WTC11 (cell line): ENCODE data around the gene COG4. TPM values are rescaled to one million over a fixed set of nuclear protein-coding genes. Genes with fewer than 3 reads are reported as not detected.

ENCODE experiments used
- ATAC-seq: fragments of 200-7000 bp; cut with Tn5 transposase; 2 replicates; pipeline ENCODE4 v1.10.0; 2021; ENCODE audit warnings: mild to moderate bottlenecking, moderate library complexity
- CTCF ChIA-PET: fragments of 300-600 bp; sonication (Branson Sonifier 250); formaldehyde crosslinking; loops from one replicate; lab custom pipeline; 2021; ENCODE audit warnings: antibody characterized with exemption; lab: Charles Lee
- POLR2A ChIA-PET: fragments of 350-600 bp; sonication (Branson Sonifier 250); formaldehyde crosslinking; loops from one replicate; lab custom pipeline; 2021; ENCODE audit warnings: antibody characterized with exemption; lab: Charles Lee
- DNase-seq: peaks from one replicate; pipeline ENCODE4 v3.0.0; 2021; ENCODE audit warnings: low spot score
- H3K27ac Mint-ChIP-seq: 2 replicates; pipeline ENCODE4 v1.8.0; 2021; ENCODE audit warnings: mixed read lengths
- H3K27me3 Mint-ChIP-seq: 2 replicates; pipeline ENCODE4 v1.8.0; 2021; ENCODE audit warnings: low read depth, mild to moderate bottlenecking, moderate library complexity, mixed read lengths
- H3K36me3 Mint-ChIP-seq: 2 replicates; pipeline ENCODE4 v1.8.0; 2021; ENCODE audit warnings: mixed read lengths
- H3K4me1 Mint-ChIP-seq: 2 replicates; pipeline ENCODE4 v1.8.0; 2022; ENCODE audit warnings: mixed read lengths
- H3K4me3 Mint-ChIP-seq: 2 replicates; pipeline ENCODE4 v1.8.0; 2021; ENCODE audit warnings: mild to moderate bottlenecking, moderate library complexity, mixed read lengths
- H3K9me3 Mint-ChIP-seq: 2 replicates; pipeline ENCODE4 v1.8.0; 2021; ENCODE audit warnings: mixed read lengths
- CBFB ChIP-seq: sonication (generic); formaldehyde crosslinking; IDR thresholded peaks from 2 replicates; pipeline ENCODE4 v1.8.1; 2022; ENCODE audit warnings: mild to moderate bottlenecking, low read depth, missing genetic modification reagents
- CREM ChIP-seq: sonication (generic); formaldehyde crosslinking; IDR thresholded peaks from 2 replicates; pipeline ENCODE4 v1.8.1; 2022; ENCODE audit warnings: mild to moderate bottlenecking, missing genetic modification reagents, moderate library complexity
- FOXJ3 ChIP-seq: sonication (generic); formaldehyde crosslinking; IDR thresholded peaks from 2 replicates; pipeline ENCODE4 v1.9.0; 2021; ENCODE audit warnings: missing genetic modification reagents, mild to moderate bottlenecking, borderline replicate concordance
- FOXP1 ChIP-seq: sonication (generic); formaldehyde crosslinking; IDR thresholded peaks from 2 replicates; pipeline ENCODE4 v1.8.0; 2022; ENCODE audit warnings: missing genetic modification reagents, mild to moderate bottlenecking, moderate library complexity, borderline replicate concordance
- GABPB1 ChIP-seq: sonication (generic); formaldehyde crosslinking; IDR thresholded peaks from 2 replicates; pipeline ENCODE4 v1.8.1; 2023; ENCODE audit warnings: mild to moderate bottlenecking, missing genetic modification reagents
- JAZF1 ChIP-seq: fragments of 250-450 bp; sonication (Bioruptor Pico); IDR thresholded peaks from 2 replicates; pipeline ENCODE4 v1.9.0; 2021; ENCODE audit warnings: moderate library complexity, mild to moderate bottlenecking, inconsistent platforms
- NFATC4 ChIP-seq: fragments of 250-450 bp; sonication (Bioruptor Pico); IDR thresholded peaks from 2 replicates; pipeline ENCODE4 v1.9.0; 2021; ENCODE audit warnings: mild to moderate bottlenecking
- NFE2L1 ChIP-seq: sonication (generic); formaldehyde crosslinking; IDR thresholded peaks from 2 replicates; pipeline ENCODE4 v1.8.1; 2023; ENCODE audit warnings: missing genetic modification reagents
- NR3C1 ChIP-seq: sonication (generic); formaldehyde crosslinking; conservative IDR thresholded peaks from 2 replicates; pipeline ENCODE4 v1.8.1; 2023; ENCODE audit warnings: low read depth, mild to moderate bottlenecking, missing genetic modification reagents
- RELA ChIP-seq: sonication (generic); formaldehyde crosslinking; IDR thresholded peaks from 2 replicates; pipeline ENCODE4 v1.8.1; 2022; ENCODE audit warnings: missing genetic modification reagents, mild to moderate bottlenecking, borderline replicate concordance
- TP53 ChIP-seq: sonication (generic); formaldehyde crosslinking; IDR thresholded peaks from 2 replicates; pipeline ENCODE4 v1.8.1; 2023; ENCODE audit warnings: mild to moderate bottlenecking, missing genetic modification reagents
- ZNF121 ChIP-seq: sonication (generic); formaldehyde crosslinking; IDR thresholded peaks from 2 replicates; pipeline ENCODE4 v1.8.0; 2023; ENCODE audit warnings: missing genetic modification reagents
- ZNF138 ChIP-seq: sonication (generic); formaldehyde crosslinking; conservative IDR thresholded peaks from 2 replicates; pipeline ENCODE4 v1.8.1; 2022; ENCODE audit warnings: mild to moderate bottlenecking, moderate library complexity, missing genetic modification reagents
- total RNA-seq: library from RNA; stranded (reverse); gene quantifications from 3 replicates; pipeline ENCODE4 v1.2.3, GENCODE V29; 2021
- TF ChIP-seq, protein P1 (sequence below): fragments of 250-450 bp; sonication (Bioruptor Pico); IDR thresholded peaks from 2 replicates; pipeline ENCODE4 v1.9.0; 2021; ENCODE audit warnings: mild to moderate bottlenecking
- TF ChIP-seq, protein P2 (sequence below): sonication (generic); formaldehyde crosslinking; IDR thresholded peaks from 2 replicates; pipeline ENCODE4 v1.8.1; 2023; ENCODE audit warnings: mild to moderate bottlenecking, missing genetic modification reagents
- TF ChIP-seq, protein P3 (sequence below): sonication (generic); formaldehyde crosslinking; conservative IDR thresholded peaks from 2 replicates; pipeline ENCODE4 v1.8.1; 2022; ENCODE audit warnings: mild to moderate bottlenecking, missing genetic modification reagents
- TF ChIP-seq, protein P4 (sequence below): sonication (generic); formaldehyde crosslinking; IDR thresholded peaks from 2 replicates; pipeline ENCODE4 v1.8.0; 2022; ENCODE audit warnings: mild to moderate bottlenecking, missing genetic modification reagents
- TF ChIP-seq, protein P5 (sequence below): fragments of 250-450 bp; sonication (Bioruptor Pico); IDR thresholded peaks from 2 replicates; pipeline ENCODE4 v1.9.0; 2021; ENCODE audit warnings: mild to moderate bottlenecking

The COG4 gene
- total RNA-seq, 1 experiment from 2014 or later = 56.6 TPM

DNA sequence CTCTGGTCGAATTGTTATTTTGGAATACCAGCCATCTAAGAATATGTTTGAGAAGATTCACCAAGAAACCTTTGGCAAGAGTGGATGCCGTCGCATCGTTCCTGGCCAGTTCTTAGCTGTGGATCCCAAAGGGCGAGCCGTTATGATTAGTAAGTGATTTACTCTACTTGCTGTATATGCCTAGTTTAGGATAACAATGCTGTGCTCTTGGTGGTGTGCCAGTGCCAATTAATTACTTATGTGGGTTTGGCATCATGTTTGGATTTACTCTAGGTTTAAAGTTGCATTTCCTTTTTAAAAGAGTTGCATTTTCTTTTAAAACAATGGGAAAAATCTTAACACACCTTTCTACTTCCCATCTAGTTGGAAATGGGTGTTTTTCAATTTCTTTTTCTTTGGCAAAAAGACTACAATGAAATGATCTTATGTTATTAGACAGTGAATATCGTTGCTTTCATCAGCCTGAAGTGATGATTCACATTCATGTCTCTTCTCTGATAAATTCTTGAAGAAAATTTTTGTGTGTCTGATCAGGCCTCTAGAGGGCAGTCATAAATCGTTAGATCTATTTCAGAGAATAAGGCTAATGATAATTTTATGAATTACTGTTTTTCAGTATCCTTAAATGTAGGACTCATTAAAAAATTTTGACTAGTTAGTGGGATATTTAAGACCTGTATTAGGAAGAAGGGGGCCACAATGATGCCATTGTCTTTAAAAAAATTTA is 5.9 kb upstream of the COG4 start:
- Mint-ChIP-seq H3K27me3 (no peaks in the 10 kb centered on the region), H3K9me3 (no peaks in the 10 kb centered on the region), H3K4me3 (no peak overlapping the region), H3K4me1 (peaks cover 31% of the 10 kb centered on the region), H3K36me3 (peaks cover 82% of the 10 kb centered on the region), H3K27ac (peak overlapping the region; percentile 63)
- DNase-seq (no peak), ATAC-seq (no peak)
- ChIA-PET POLR2A (no interaction called here), CTCF (interaction anchor here (0.6 to 0.7 kb wide), 2 partner anchors 50 to 703 kb away, joined by 3 to 4 read pairs; no protein-coding TSS in a partner anchor)
- TF ChIP-seq JAZF1 (CRISPR knock-in tag) (no peak), ZNF121 (CRISPR knock-in tag) (no peak)
- TF ChIP-seq, protein P1, sequence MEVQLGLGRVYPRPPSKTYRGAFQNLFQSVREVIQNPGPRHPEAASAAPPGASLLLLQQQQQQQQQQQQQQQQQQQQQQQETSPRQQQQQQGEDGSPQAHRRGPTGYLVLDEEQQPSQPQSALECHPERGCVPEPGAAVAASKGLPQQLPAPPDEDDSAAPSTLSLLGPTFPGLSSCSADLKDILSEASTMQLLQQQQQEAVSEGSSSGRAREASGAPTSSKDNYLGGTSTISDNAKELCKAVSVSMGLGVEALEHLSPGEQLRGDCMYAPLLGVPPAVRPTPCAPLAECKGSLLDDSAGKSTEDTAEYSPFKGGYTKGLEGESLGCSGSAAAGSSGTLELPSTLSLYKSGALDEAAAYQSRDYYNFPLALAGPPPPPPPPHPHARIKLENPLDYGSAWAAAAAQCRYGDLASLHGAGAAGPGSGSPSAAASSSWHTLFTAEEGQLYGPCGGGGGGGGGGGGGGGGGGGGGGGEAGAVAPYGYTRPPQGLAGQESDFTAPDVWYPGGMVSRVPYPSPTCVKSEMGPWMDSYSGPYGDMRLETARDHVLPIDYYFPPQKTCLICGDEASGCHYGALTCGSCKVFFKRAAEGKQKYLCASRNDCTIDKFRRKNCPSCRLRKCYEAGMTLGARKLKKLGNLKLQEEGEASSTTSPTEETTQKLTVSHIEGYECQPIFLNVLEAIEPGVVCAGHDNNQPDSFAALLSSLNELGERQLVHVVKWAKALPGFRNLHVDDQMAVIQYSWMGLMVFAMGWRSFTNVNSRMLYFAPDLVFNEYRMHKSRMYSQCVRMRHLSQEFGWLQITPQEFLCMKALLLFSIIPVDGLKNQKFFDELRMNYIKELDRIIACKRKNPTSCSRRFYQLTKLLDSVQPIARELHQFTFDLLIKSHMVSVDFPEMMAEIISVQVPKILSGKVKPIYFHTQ = no peak
- TF ChIP-seq, protein P2, sequence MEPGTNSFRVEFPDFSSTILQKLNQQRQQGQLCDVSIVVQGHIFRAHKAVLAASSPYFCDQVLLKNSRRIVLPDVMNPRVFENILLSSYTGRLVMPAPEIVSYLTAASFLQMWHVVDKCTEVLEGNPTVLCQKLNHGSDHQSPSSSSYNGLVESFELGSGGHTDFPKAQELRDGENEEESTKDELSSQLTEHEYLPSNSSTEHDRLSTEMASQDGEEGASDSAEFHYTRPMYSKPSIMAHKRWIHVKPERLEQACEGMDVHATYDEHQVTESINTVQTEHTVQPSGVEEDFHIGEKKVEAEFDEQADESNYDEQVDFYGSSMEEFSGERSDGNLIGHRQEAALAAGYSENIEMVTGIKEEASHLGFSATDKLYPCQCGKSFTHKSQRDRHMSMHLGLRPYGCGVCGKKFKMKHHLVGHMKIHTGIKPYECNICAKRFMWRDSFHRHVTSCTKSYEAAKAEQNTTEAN (CRISPR knock-in tag) = no peak

DNA sequence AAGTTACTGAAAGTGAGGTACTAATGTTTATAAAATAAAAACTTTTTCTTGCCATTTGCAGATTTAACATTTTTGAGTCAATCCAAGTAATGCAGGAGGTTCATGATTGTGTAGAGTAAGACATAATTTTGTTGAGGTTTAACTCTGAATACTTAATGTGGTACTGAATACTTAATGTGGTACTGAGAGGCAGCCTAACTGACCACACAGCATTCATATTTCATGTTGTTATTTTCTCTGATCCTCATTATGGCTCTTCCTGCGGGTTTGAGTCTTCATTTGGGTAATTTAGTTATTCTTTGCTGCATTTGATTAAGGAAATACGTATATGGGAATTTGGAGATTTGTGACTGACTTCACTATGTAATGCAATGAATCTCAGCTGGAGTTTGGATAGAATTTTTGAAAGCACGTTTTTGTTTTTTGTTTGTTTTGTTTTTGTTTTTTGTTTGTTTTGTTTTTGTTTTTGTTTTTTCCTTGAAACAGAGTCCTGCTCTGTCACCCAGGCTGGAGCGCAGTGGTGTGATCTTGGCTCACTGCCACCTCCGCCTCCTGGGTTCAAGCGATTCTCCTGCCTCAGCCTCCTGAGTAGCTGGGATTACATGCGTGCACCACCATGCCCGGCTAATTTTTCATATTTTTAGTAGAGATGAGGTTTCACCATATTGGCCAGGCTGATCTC is 4.1 kb upstream of the COG4 start:
- peaks cover 70% of the 10 kb centered on the region for H3K36me3 Mint-ChIP-seq
- POLR2A ChIA-PET = interaction anchor here (1.1 kb wide), 1 partner anchor 146 kb away, joined by 3 read pairs; no protein-coding TSS in a partner anchor
- H3K27ac Mint-ChIP-seq = peak overlapping the region; percentile 64
- no peaks in the 10 kb centered on the region for H3K27me3 Mint-ChIP-seq
- H3K9me3 Mint-ChIP-seq = no peaks in the 10 kb centered on the region
- DNase-seq (no peak), ATAC-seq (no peak)
- no peak for TF ChIP-seq NFATC4 (CRISPR knock-in tag)
- TF ChIP-seq NFE2L1 = no peak
- TF ChIP-seq GABPB1 (CRISPR knock-in tag) = no peak
- TF ChIP-seq ZNF121 (CRISPR knock-in tag) = no peak
- TF ChIP-seq NR3C1 (CRISPR knock-in tag) = no peak
- TF ChIP-seq RELA = no peak
- no peak for TF ChIP-seq FOXP1 (CRISPR knock-in tag)
- TF ChIP-seq CREM (CRISPR knock-in tag) = no peak
- TF ChIP-seq ZNF138 (CRISPR knock-in tag) = no peak
- no peak for TF ChIP-seq CBFB (CRISPR knock-in tag)
- TF ChIP-seq, protein P3, sequence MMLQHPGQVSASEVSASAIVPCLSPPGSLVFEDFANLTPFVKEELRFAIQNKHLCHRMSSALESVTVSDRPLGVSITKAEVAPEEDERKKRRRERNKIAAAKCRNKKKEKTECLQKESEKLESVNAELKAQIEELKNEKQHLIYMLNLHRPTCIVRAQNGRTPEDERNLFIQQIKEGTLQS (CRISPR knock-in tag) = no peak
- no peak for TF ChIP-seq FOXJ3 (CRISPR knock-in tag)
- TF ChIP-seq, protein P4, sequence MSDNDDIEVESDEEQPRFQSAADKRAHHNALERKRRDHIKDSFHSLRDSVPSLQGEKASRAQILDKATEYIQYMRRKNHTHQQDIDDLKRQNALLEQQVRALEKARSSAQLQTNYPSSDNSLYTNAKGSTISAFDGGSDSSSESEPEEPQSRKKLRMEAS = no peak
- TF ChIP-seq TP53 (CRISPR knock-in tag) = no peak
- TF ChIP-seq, protein P5, sequence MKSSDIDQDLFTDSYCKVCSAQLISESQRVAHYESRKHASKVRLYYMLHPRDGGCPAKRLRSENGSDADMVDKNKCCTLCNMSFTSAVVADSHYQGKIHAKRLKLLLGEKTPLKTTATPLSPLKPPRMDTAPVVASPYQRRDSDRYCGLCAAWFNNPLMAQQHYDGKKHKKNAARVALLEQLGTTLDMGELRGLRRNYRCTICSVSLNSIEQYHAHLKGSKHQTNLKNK (CRISPR knock-in tag) = no peak
- peaks cover 34% of the 10 kb centered on the region for H3K4me1 Mint-ChIP-seq
- CTCF ChIA-PET = no interaction called here
- H3K4me3 Mint-ChIP-seq = peak overlapping the region; percentile 62
